HEK293 (cell line): ENCODE measurements around the gene ADGRB3.

Experiments
- ATF2 ChIP-seq: fragments of 450-650 bp; formaldehyde crosslinking; IDR thresholded peaks from 2 replicates; pipeline ENCODE4 v1.5.1; 2016; ENCODE audit warnings: missing biosample characterization, missing genetic modification characterization, low read depth
- CTCF ChIP-seq: fragments of 450-650 bp; formaldehyde crosslinking; IDR thresholded peaks from 2 replicates; pipeline ENCODE4 v1.5.1; 2016; ENCODE audit warnings: missing biosample characterization, missing genetic modification characterization
- TSHZ1 ChIP-seq: fragments of 450-650 bp; formaldehyde crosslinking; IDR thresholded peaks from 2 replicates; pipeline ENCODE4 v1.5.1; 2016; ENCODE audit warnings: missing biosample characterization, missing genetic modification characterization, borderline replicate concordance
- ZBTB11 ChIP-seq: fragments of 450-650 bp; formaldehyde crosslinking; conservative IDR thresholded peaks from 2 replicates; pipeline ENCODE4 v1.5.1; 2016; ENCODE audit warnings: low read depth, missing biosample characterization, missing genetic modification characterization
- ZBTB49 ChIP-seq: fragments of 450-650 bp; formaldehyde crosslinking; IDR thresholded peaks from 2 replicates; pipeline ENCODE4 v1.5.1; 2016; ENCODE audit warnings: missing biosample characterization, missing genetic modification characterization, low read depth
- ZNF221 ChIP-seq: fragments of 450-650 bp; formaldehyde crosslinking; IDR thresholded peaks from 2 replicates; pipeline ENCODE4 v1.5.1; 2017; ENCODE audit warnings: missing biosample characterization, missing genetic modification characterization, borderline replicate concordance
- ZNF280D ChIP-seq: fragments of 450-650 bp; formaldehyde crosslinking; IDR thresholded peaks from 2 replicates; pipeline ENCODE4 v1.5.1; 2016; ENCODE audit warnings: missing biosample characterization, missing genetic modification characterization
- ZNF398 ChIP-seq: fragments of 450-650 bp; formaldehyde crosslinking; IDR thresholded peaks from 2 replicates; pipeline ENCODE4 v1.5.1; 2017; ENCODE audit warnings: missing biosample characterization, missing genetic modification characterization
- ZNF426 ChIP-seq: fragments of 450-650 bp; formaldehyde crosslinking; IDR thresholded peaks from 2 replicates; pipeline ENCODE4 v1.5.1; 2017; ENCODE audit warnings: missing biosample characterization, missing genetic modification characterization, mild to moderate bottlenecking, inconsistent platforms, moderate library complexity

GRCh38 chr6:68677058-68677457 is 42.0 kb downstream of the ADGRB3 start:
- TF ChIP-seq ATF2 (tag by site-specific recombination) (no peak), ZNF426 (no peak), CTCF (no peak), TSHZ1 (no peak), ZNF280D (tag by site-specific recombination) (no peak), ZNF221 (tag by site-specific recombination) (no peak), ZBTB49 (tag by site-specific recombination) (no peak), ZBTB11 (tag by site-specific recombination) (no peak), ZNF398 (tag by site-specific recombination) (no peak)
